GM18951 (cell line): ENCODE data around the gene KDF1.

Experiments used
- POLR2A ChIP-seq: IDR thresholded peaks from 4 replicates; pipeline ENCODE4 v1.6.1; 2011; ENCODE audit warnings: mild to moderate bottlenecking; ENCODE audit not compliant: insufficient read length, insufficient read depth; ENCODE audit errors: extremely low read depth
- in situ Hi-C: fragments of 300-500 bp; cut with MboI; formaldehyde crosslinking; loops from one replicate; pipeline ENCODE4 v1.12.0; 2022; ENCODE audit warnings: low sequenced_read_pairs, mixed read lengths, inconsistent platforms; ENCODE audit not compliant: unreplicated experiment

KDF1 gene

GRCh38 chr1:26910343-26911160, 49.7 kb downstream of the KDF1 start:
- in situ Hi-C loops, result no loop called here
- TF ChIP-seq POLR2A, result no peak

- in situ Hi-C loops, result no loop called here
- no peak for TF ChIP-seq POLR2A
These were observed 50.3 kb downstream of the KDF1 start for GRCh38 chr1:26909951-26910342.

DNA sequence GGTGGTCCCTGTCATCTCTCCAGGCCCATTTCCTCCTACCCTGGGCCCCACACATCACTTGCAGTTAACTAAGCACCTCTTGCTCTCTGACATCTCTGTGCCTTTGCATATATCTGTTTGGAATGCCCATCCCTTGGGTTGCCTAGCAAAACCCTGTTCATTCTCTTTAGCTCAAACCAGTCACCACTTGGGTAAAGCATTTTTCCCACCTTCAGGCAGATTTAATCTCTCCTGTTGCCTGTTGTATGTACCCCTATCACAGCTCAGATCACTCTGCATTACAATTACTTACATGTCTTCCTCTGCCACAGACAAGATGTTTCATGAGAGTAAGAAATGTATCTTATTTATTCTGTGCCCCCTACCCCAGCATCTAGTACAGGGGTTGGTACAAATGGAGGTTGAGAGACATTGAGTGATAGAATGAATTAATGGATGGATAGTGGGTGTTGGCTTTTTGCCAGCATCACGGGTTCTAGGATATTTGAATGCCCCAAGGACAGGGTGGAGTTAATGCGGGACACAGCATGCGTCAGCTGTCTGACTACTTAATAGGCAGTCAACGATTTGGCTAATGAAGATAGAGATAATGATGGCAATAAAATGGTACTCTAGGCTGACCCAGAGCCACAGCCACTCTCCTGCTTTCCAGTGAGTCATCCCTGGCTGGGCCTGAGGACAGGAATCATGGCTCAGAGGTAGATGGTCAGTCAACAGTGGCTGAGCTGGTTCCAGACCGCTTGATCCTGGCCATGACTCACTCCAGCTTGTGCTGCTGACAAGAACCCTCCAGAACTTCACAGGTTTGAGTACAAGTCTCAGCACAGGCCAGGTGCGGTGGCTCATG, 53.0 kb downstream of the KDF1 start:
- TF ChIP-seq POLR2A, result no peak
- in situ Hi-C loops, result no loop called here

DNA sequence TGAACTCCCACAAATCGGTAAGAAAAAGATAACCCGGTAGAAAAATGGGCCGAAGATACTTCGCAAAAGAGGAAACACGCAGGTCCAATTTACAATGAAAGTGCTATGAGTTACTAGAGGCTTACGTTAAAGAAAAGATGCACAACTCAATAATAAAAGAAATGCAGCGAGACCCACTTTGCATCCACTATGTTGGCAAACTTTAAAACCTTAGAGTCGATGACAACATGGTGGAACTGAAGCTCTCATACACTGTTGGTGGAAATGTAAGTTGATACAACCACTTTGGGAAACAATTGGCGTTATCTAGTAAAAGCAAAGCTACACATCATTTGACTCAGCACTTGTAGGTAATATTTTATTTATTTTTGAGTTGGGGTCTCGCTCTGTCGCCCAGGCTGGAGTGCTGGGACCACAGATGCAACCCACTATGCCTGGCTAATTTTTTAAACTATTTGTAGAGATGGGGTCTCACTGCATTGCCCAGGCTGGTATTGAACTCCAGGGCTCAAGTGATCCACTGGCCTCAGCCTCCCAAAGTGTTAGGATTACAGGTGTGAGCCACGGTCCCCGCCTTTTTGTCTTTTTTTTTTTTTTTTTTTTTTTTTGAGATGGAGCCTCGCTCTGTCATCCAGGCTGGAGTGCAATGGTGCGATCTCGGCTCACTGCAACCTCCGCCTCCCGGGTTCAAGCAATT, 59.3 kb downstream of the KDF1 start:
- TF ChIP-seq POLR2A, result no peak
- in situ Hi-C loops, result no loop called here

DNA sequence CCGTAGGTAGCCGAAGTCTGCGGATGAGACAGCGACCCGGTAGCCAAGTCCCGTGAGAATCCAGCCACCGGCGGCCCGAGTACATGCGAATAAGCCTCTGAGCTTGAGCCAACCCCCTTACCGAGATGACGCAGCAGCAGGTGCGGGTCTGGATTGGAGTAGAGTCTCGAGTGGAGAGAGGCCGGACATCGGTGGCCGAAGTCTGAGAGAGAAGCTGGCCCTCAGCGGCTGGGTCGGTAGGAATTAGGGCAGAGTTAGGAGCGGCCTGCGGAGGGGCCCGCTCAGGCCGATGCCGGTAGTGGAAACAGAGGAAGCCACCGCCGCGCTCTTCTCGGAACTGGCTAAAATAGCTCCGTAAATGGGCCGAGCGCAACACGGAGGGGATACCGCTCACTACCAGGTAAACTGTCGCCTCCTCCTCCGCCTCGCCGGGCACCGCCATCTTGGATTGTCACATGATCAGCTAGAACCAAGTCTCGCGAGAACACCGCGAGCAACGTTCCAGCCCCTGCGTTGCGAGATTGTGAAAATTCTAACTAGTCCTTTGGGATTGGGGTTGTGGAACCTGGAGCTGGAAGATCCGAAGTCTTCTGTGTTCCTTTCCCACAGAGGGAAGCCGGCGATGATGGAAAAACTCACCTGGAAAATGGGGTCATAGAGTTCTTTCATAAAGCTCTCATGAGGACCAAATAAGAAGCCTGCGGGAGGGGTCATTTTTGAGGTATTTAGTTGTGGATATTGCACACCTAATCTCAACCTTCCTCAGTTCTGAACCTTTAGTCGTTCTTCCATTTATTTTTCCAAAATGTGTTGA, 60.1 kb downstream of the KDF1 start, which contains the start of gene GPATCH3:
GPATCH3 (minus strand) TSS at position 467 of the 814 bp plus-strand sequence; CDS start at position 442, 25 bp downstream.
- TF ChIP-seq POLR2A, result peak; percentile 87
- in situ Hi-C loops, result no loop called here
